Measurements from ENCODE around the gene TLR10.

Gene TLR10

GRCh38 chr4:38759790-38760122 is 23.0 kb downstream of the TLR10 start:
- no peak for DNase-seq

DNA sequence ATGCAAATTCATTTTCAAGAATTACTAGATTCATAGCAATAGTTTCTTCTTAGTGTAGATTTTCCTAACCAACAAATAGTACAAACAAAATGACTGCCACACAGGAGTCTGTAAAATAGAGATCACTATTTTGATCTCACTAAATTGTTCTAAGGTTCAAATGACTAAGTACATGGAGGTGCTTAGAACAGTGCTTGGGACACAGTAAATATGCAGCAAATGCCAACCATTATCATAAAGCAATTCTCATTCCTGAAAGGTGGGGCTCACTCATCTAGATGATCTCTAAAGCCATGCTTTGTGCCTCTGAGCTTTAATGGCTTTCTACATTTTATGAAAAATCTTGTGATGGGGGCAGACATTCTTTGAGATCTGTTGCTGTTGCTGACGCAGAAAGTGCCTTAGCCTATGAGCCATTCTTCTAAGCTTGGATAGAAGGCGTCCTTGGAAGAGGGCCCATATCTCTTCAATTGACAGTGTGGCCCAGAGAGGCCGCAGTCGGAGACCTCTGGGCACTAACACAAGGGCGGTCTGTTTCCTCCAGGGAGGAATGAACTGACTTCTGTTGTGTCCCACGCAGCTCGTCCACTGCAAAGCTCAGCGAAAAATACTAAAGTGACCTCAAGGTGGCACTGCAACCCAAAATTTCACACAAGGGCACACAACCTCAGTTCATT is 23.5 kb downstream of the TLR10 start:
- DNase-seq, result peak; percentile 59

DNA sequence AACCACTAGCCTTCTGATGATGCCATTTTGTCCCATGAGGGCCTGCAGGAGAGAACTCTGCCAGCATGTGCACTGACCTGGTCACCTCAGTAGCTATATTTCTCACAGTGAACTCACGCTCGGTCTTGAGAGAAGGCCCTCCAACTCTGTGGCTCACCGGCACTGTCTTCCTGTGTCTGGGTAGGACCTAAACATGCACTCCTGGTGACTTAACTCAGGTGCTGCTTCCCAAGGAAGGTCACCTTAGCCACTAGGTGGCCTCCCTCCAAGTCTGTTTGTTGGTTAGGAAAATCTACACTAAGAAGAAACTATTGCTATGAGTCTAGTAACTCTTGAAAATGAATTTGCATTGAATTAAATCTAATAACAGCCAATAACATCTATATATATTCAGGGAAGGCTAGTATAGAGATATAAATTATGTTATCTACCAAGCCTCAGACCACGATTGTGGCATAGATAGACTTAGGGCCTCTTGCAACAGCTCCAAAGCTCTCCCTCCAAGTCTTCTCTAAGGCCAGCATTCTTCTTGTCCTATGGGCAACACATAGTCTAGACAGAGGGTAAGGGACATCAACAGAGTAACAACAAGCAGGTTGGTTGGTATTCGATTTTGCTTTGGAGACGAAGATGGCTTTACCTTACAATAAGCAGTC is 24.7 kb downstream of the TLR10 start:
- DNase-seq, result no peak

GRCh38 chr4:38752941-38753806 is 29.6 kb downstream of the TLR10 start:
- DNase-seq, result peak; percentile 26

DNA sequence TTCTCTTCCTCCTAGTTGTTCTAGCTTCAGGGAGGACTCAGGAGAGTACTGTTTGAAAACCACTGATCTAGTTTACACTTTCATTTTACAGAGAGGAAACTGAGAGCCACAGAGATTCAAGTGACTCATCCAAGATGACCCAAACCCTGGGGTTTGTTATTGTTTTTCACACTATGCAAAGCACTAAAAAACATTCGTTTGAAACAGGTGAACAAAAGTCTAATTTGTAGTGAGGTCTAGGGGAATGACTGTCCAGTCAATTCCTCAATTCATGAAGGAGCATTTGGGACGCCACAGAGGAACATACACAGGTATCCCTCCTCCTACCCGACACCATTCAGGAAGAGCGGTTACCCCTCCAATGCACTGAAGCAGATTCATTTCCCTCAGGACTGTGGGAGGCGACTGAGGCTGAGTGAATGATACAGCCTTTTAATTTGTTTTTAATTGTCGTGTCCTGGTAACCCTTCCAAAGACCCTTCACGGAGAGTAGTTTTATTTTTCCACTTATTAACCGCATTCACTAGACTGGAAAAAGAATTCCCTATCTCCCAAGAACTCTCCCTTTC is 30.3 kb downstream of the TLR10 start:
- no peak for DNase-seq

DNA sequence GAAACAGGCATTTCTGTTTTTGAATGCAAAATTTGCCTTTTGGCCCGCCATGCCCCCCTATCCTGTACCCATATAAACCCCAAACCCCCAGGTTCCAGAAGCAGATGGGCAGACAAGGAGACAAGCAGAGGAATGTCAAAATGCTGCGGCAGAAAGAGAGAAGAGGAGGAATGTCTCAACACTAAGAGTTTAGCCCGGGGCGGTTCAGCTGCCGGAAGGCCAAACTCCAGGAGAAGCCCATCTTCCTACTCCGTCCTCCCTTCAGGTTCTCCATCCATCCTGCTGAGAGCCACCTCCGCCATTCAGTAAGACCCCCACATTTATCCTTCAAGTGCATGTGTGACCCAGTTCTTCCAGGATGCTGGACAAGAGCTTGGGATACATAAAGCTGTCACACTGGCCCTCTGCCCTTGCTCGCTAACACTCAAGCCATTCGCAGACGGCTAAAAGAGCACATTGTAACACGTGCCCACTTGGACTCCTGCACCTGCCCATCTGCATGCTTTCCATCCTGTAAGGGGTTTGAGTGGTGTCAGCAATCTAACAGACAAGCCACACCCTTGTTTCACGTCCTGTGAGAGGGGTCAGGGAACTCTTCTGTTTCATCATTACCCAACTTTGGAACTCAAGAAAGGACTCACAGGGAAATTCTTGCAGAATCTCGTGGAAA is 31.3 kb downstream of the TLR10 start:
- DNase-seq, result no peak

- no peak for DNase-seq
Observed at GRCh38 chr4:38749336-38749735, 33.5 kb downstream of the TLR10 start.

GRCh38 chr4:38747629-38748028 is 35.2 kb downstream of the TLR10 start:
- DNase-seq, result no peak

- DNase-seq, result no peak
Observed at GRCh38 chr4:38745881-38746280, 36.9 kb downstream of the TLR10 start.

DNA sequence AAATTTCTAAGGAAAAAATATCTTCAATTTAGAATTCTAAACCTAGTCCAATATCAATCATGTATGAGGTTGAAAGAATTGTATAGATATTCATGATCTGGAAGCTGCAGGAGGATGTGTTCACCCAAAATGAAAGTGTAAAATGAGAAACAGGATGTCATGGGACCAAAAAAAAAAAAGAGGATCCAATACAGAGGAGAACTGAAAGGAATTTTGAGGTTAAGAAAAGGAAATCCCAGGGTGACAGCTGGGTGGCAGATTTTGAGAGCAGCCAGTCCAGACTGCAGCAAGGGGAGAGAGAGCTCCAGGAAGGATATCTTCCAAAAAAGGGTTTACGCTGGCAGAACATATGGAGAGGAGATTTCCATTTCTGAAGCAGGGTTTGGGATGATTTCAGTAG is 38.9 kb downstream of the TLR10 start:
- DNase-seq, result peak; percentile 25

DNA sequence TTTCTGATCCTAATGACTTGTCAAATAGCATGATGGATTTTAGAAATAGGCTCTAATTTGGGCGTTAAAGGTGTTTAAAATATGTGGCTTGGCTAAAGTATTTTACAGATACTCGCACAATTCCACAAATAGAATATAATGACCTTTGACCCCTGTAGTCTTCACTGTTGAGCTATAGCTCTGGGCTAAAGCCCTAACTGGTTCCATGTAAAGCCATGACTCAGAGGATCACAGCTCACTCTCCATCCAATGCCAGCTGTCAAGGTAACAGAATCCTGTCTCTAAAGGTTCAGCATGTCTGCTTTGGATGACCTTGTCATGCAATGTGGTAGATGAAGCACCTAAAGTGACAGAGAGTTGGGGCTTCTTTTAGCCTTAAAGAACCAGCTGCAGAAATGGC is 42.5 kb downstream of the TLR10 start:
- DNase-seq, result no peak

- no peak for DNase-seq
Observed at GRCh38 chr4:38738940-38739803, 43.6 kb downstream of the TLR10 start.

DNA sequence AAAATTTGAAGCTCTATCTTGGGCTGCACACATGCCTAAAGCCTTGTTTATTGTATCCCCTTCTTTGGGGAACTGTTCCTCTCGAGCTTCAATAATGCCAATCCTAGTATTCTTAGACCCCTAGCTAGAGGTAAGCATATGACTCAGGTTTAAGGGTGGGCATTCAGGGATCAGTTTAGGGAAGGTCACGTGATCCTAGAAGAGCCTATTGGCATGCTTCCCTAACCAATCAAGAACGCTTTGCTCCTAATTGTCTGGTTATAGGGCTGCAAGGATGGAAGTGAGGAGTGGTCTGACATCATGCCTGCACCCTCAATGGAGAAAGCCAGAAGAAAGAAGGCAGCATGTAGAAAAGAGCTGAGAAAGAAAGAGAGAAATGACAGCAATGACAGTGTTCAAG is 46.9 kb downstream of the TLR10 start:
- DNase-seq, result no peak

GRCh38 chr4:38734911-38735310 is 47.9 kb downstream of the TLR10 start:
- no peak for DNase-seq

- DNase-seq, result no peak
Observed at GRCh38 chr4:38734446-38734845, 48.3 kb downstream of the TLR10 start.

DNA sequence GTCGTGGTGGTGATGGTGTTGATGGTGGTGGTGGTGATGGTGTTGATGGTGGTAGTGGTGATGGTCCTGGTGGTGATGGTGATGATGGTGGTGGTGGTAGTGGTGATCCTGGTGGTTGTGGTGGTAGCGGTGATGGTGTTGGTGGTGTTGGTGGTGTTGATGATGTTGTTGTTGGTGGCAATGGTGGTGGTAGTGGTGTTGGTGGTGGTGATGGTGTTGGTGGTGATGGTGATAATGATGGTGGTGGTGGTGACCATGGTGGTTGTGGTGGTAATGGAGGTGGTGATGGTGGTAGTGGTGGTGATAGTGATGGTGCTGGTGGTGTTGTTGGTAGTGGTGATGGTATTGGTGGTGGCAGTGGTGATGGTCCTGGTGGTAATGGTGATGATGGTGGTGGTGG is 49.1 kb downstream of the TLR10 start:
- DNase-seq, result no peak

- DNase-seq, result peak; percentile 61
Observed at GRCh38 chr4:38730830-38731646, 51.8 kb downstream of the TLR10 start.

DNA sequence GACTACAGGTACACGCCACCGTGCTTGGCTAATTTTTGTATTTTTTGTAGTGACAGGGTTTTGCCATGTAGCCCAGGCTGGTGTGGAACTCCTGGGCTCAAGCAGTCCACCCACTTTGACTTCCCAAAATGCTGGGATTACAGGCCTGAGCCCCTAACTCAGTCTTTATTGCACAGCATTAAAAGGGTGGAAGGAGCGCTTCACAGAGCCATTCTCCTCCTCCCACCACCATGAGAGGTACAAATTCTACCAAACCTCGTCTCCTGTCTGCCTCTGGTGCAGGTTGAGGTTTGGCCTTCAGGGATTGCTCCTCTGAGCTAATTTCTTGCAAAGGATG is 52.3 kb downstream of the TLR10 start:
- DNase-seq, result no peak

DNA sequence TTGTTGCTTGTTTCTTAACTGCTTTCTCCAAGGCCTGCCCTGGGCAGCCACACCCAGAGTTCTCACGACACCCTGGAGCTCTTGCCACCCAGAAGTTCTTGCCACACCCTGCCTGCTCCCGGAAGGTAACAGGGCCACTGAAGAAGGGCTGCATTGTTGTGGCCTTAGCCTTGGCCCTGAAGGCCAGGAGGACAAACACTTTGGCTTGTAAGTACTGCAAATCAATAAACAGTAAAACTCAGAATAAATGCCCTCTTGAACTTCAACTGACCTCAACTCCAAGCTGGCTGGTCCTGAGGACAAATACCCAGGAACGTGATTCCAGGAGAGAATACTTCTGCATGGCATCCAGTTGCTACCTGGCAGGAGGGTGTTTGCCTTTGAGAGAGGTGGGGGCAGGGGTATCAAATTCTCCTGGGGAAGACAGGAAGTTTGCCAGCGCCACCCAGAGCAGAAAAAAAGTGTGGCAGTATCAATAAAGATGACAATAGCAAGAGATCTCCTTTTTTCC is 54.1 kb downstream of the TLR10 start:
- no peak for DNase-seq

DNA sequence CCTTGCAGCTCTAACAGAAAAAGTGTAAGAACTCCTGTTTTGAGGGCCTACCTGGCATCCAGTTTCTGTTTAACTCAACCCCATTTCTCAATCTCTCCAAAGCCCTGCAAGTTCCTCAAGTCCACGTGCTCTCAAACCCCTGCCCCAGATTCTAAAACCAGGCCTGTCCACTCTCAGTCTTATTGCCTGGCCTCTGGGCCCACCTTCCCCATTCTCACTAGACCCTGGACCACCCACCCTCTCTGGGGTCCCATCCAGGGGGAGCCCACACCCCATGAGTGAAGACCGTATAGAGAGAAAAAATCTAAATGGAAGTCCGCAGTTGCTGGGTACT is 58.3 kb downstream of the TLR10 start:
- no peak for DNase-seq
